Stimulated activated CD8-positive, alpha-beta memory T cell treated with anti-CD3 and anti-CD28 coated beads, Interleukin-15, amount 100 ng/mL, for 1 hour (primary cell): ENCODE data around the gene APBB3.

Experiments
- DNase-seq: peaks from one replicate; pipeline ENCODE4 v3.0.0-alpha.2; 2020; ENCODE audit warnings: low read depth

The APBB3 gene

DNA sequence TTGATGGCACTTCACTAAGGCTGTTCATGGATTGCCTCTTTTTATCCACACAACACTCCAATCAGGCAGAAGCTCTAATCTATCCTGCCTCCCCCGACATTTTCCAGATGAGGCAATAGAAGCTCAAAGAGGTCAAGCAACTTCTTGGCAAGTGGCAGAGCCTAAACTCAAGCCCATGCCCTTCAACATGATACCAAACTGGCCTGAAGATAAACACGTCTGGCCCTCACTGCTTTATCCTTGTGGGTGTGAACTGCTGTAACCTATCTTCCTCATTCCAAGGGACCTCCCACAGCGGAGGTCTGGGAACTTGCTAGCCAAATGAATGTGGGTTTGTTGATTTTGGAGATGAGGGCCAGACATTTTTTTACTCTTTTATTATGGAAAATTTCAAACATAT, 9.8 kb upstream of the APBB3 start:
- no peak for DNase-seq

DNA sequence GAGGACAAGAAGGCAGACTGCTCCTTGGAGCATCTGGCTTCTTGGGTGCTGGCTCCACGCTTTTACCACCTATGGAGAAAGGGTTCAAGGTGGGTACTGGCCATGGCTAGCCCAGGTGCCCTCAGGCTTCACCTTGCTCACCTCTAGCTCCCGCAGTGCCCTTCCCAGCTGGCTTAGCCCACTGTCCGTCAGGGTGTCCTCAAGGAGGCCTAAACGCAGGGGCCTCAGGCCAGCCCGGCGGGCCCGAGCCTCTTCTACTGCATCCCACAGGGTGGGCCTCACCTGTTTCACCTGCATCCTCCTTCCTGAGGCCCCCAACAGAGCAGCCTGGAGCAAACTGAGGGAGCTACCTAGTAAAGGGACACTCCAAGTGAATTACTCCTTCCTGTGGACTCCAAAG, 9.3 kb upstream of the APBB3 start:
- no peak for DNase-seq

DNA sequence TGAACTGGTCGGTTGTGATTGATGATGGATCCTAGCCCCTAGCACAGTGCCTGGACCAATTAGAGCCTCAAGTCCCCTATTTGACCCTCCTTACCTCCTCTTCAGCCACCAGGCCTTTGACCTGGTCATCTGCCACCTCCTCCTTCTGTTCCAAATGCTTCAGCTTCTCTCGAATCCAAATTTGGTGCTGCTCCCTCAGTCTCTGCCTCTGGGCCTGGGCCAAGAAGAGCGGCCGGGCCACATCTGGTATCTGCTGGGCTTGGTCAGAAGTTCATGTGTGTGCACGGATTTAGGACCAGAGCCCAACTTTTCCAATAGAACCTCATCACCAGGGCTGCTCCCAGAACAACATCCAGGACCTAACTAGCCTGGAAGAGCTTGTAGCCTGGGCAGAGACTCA, 6.7 kb upstream of the APBB3 start:
- no peak for DNase-seq

DNA sequence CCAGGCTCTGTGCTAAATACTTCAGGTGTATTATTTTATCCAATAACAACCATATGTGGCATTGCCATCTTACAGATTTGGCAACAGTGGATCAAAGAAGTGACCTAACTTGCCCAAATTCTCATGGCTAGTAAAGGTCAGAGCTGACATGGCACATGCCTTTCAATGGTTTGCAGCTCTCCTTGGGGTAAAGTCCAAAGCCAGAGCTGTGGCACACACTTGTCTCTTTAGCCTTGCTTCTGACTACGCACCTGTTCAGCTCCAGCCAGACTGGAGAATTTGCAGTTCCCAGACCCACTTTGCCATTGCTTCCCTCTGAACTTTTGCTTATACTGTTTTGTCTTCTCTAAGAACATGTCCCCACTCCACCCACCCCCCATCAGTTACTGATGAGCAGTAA, 6.1 kb upstream of the APBB3 start:
- no peak for DNase-seq

DNA sequence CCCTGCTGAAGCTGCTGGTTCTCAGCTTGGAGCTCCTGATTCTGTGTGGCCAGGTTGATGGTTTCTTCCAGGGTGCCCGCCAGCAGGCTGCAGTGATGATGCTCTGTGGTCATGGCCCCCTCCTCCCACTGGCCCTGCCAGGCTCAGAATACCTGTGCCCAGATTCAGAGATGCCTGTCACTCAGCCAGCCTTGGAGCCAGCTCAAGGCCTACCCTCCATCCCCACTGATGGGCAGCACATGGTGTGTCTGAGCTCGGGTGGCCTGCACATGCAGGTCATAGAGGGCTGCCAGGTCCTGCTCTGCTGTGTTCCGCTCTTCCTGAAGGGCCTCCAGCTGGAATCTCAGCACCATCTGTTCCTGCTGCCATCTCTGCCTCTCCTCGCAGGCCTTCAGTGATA, 5.7 kb upstream of the APBB3 start:
- DNase-seq: no peak

DNA sequence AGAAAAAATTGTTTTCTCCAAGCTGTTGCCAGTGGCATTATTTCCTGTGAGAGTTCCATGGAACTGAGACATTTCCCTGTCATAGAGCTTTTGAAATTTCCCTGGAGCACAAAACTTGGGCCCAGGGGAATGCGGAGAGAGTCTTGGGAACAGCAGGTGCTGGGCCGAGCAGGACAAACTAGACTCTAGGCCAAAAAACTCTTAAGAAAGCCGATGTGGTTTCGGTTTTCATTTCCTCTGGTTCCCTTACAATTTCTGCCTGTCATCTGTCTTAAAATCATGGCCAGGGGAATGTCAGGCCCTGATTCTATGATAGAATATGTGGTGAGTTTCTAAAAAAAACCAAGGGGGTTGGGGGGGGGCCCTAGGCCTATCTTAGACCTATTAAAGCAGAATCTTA, 4.8 kb upstream of the APBB3 start:
- DNase-seq: no peak

DNA sequence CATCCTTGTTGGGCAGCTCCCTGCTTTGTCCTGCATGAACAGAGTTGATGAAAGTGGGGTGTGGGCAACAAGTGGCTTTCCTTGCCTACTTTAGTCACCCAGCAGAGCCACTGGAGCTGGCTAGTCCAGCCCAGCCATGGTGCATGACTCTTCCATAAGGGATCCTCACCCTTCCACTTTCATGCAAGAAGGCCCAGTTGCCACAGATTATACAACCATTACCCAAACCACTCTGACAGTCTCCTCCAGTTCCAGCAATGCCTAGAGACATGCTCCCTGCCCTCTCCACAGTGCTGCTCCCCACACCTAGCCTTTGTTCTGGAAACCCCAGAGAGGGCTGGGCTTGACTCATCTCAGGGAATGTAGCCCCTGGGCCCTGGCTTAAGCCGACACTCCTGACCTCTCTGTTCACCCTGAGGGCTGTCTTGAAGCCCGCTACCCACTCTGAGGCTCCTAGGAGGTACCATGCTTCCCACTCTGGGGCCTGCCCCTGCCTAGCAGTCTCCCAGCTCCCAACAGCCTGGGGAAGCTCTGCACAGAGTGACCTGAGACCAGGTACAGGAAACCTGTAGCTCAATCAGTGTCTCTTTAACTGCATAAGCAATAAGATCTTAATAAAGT, 4.2 kb upstream of the APBB3 start:
- DNase-seq: no peak

DNA sequence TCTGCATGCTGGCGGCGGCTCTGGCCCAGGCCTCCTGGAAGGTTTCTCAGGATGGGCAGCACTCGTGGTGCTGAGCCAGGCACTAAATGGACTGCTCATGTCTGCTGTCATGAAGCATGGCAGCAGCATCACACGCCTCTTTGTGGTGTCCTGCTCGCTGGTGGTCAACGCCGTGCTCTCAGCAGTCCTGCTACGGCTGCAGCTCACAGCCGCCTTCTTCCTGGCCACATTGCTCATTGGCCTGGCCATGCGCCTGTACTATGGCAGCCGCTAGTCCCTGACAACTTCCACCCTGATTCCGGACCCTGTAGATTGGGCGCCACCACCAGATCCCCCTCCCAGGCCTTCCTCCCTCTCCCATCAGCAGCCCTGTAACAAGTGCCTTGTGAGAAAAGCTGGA, 3.5 kb upstream of the APBB3 start:
- no peak for DNase-seq

DNA sequence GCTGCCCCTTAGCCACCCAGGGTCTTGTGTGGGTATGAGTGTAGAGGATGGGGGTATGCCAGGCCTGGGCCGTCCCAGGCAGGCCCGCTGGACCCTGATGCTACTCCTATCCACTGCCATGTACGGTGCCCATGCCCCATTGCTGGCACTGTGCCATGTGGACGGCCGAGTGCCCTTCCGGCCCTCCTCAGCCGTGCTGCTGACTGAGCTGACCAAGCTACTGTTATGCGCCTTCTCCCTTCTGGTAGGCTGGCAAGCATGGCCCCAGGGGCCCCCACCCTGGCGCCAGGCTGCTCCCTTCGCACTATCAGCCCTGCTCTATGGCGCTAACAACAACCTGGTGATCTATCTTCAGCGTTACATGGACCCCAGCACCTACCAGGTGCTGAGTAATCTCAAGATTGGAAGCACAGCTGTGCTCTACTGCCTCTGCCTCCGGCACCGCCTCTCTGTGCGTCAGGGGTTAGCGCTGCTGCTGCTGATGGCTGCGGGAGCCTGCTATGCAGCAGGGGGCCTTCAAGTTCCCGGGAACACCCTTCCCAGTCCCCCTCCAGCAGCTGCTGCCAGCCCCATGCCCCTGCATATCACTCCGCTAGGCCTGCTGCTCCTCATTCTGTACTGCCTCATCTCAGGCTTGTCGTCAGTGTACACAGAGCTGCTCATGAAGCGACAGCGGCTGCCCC, 2.9 kb upstream of the APBB3 start:
- no peak for DNase-seq

DNA sequence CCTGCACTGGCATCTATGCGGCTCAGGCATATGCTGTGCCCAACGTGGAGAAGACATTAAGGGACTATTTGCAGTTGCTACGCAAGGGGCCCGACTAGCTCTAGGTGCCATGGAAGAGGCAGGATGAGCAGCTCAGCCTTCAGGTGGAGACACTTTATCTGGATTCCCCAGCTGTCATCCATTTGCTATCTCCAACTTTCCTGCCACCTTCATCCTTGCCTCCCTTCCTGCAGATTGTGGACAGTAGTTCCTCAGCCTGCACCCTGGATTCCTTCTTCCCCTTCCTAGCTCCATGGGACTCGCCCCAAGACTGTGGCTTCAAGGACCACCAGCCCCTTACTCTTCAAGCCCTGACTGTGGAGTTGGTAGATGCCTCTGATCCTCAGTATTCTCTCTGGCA, 2.3 kb upstream of the APBB3 start:
- DNase-seq: no peak

DNA sequence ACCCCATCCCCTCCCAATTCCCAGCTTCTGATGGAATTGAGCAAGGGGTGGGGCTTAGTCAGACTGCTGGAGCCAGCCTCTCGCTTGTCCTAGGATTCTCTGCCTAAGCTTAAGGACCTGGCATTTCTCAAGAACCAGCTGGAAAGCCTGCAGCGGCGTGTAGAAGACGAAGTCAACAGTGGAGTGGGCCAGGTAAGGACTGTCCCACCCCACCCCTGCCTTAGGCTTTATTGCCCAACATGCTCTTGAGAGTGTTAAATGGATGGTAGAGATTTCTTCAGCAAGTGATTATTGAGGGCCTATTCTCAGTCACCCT, 1.3 kb upstream of the APBB3 start:
- DNase-seq: no peak

DNA sequence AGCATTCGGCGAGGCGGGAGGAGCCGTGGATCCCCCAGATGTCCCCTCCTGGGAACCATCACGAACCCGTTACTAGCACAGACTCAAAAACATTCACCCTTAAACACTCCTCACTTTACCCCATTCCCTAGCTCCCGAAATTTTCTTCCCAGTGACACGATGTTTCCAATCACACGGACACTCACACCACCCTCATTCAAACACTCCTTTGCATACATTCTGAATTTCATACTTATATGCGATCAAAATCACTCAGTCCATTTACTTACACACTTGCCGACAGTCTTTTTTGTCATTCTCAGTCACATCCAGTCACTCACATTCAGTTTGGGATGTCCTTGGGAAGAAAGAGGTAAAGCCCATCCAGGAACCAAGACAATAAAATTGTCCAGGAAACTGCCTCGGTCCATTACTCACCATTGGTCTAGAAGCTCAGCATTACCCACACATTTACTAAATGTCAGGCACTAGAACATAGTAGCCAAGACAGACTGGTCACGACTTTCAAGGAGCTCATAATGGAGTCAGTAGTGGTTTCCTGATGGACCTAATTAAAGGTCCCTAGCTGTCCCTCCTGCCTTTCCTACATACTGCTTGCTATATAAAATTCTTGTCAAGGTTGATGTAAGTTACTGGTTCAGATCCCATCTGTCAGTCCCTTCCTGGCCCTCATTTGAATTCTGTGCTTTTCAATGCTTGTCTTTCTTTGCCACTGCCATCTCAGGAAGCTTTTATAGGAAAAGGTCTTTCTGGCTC, 804 bp upstream of the APBB3 start:
- no peak for DNase-seq

DNA sequence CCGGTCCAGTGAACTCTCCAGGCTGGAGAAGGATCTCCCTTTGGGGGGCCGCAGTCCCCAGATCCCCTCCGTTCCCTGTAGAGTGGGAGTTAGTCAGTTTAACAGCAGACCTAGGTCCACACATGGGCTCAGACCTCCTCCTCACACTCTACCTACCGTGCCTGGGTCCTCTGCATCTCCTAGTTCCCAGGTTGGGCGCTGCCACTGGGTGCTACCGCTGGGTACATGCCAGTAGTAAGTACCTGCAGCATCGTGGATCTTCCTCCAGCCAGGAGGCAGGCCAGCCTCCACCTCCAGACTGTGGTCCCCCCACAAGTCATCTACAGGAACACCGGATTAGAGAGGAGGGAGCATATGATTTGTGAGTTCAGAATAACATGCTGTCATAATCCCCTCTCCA, 802 bp downstream of the APBB3 start:
- no peak for DNase-seq

DNA sequence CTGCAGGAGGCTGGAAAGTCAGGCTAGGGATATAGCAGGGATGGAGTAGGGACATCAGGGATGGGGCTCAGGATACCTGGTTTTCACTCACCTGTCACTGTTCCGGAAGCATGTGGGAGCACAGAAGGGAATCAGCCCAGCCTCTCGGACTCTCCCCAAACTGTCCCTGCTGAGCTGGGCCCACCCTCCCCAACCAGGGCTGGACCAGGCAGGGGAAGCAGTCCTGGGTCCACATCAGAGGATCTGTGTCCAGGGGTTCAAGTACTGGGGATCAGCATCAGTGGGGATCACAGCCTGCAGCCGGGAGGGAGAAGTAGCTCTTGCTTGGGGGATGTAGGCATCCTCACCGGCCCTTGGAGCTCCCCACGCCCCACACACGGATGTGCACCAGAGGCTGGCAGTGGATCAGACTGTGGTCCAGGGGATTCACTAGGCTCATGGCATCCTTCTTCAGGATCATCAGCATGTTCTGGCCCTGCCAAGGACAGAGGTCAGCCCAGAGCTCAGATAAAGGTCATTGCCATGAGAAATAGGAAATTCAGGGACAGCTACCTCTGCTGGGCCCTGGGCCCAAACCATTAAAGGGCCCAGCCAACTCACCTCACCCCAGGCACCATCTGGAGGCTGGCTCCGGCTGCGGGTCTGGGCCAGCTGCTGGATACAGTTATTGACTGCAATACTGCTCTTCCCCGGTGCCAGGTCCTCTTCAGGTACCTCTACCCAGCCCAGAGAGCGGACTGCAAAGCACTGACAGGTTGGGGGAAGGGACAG, 2.5 kb downstream of the APBB3 start:
- no peak for DNase-seq

DNA sequence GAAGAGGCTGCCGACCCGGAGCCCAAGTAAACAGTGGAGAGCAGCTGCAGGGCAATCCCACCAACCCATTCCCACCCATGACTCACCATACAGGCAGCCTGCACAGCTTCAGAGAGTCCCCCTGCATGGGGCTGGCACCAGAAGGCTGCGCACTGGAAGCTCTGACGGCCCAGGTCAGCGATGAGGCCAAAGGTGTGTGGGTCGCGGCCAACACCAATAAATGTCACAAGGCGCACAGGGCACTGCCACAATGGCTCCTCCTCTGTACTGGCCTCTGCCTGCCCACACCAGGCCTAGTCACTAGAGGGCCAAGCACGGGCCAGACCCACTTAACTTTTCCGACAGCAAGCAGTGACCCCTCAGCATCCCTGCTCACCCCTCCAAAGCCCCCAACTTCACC, 4.2 kb downstream of the APBB3 start:
- DNase-seq: no peak

DNA sequence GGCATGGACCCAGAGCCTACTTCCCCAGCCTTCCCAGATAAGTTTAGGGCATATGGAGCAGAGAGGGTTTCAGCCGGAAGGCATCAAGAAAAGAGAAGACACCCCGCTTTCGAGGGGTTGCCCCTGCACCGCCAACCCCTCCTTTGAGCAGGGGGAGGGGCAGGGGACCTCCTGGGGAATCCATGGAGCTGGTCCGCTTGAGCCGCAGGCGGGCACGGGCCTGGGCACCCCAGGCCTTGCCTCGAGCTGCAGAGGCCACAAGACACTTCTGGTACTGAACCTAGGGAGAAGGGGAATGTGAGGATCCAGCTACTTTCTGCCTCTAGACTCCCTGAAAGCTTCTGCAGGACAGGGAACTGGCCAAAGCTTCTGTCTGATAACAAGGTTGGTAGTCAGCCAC, 5.9 kb downstream of the APBB3 start:
- DNase-seq: no peak

DNA sequence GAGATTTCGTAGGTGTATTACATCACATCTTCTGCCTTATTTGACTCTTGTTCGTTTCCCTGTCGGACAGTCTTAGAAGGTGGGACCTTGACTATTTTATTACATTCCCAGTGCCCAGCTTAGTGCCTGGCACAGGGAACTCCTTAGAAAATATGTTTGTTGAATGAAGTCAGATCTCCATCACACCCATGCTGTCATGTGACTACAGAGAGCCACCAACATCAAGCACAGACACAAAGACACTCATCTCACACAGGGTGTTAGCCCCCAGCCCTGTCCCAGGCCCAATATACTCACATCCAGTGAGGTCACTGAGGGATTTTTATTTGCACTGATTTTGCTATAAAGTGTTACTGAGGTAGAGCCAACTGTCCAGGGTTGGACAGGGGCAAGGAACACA, 6.4 kb downstream of the APBB3 start:
- DNase-seq: no peak

DNA sequence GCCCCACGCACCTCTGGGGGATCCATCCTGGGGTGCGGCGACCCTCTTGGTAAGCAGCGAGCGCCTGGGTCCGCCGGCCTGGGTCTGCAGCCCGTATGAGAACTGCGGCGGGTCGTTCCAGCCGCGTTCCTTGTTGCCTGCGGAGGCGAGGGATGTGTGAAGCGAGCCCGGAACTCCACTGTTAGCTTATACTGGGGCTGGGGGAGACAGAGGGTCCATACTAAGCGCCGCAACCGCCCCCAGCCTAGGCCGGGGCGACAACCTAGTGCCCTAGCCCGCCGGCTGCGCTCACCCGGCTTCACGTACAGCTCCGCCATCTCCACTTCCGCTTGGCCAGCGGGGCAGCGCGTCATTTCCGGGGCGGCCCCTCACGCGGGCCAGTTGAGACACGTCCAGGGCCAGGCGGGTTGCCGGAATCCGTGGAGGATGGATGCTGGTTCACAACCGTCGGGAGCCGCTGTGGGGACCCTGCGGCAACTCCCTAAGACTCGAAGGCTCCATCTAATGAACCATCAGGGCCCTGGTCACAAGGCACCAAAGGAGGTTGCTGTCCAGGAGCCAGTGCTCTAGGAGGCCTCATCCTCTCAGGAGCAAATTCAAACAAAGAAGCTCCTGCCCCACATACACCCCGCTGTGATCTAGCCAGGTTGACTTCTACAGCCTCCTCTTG, 7.1 kb downstream of the APBB3 start, which contains the start of gene SRA1:
Gene SRA1, minus strand, starts transcription at position 338 of the 670 bp plus-strand sequence. Its CDS starts 21 bp downstream, at position 317.
- DNase-seq: peak; percentile 61

DNA sequence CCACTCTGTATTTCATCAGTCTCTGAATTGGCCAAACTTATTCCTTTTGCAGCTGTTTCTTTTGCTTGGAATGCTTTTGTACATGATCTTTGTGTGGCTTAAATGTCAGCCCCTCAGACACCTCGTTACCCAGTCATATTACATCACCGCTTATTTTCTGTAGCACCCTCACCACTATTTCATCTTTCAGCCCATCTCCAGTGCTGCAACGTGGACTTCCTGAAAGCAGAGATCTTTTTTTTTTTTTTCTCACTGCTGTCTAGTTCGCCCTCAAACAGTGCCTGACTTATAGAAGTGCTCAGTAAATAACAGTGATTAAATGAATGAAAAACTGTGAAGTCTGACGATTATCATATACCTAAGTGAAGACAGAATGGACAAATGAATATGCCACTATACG, 8.0 kb downstream of the APBB3 start:
- DNase-seq: no peak

DNA sequence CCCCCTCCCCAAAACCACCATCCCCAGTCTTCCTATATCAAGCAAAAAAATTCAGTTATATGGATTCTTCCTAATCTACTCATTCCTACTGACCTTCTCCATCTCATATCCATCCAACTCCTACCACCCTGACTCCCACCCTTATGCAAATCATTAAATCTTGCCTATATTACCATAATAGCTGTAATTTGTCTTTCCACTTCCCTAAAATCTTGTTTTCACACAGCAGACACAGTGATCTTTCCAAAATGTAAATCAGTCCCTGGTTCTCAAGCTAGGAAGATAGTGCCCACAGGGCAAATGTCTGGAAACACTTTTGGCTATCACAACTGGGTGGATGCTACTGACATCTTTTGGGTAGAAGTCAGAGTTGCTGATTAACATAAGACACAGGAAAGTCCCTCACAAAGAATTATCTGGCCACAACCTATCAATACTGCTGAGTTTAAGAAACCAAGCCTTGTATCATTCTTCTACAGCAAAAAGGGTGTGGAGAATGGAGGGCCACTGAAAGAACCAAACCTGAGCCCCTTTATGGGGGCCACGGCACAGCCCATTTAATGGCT, 8.6 kb downstream of the APBB3 start:
- DNase-seq: no peak

DNA sequence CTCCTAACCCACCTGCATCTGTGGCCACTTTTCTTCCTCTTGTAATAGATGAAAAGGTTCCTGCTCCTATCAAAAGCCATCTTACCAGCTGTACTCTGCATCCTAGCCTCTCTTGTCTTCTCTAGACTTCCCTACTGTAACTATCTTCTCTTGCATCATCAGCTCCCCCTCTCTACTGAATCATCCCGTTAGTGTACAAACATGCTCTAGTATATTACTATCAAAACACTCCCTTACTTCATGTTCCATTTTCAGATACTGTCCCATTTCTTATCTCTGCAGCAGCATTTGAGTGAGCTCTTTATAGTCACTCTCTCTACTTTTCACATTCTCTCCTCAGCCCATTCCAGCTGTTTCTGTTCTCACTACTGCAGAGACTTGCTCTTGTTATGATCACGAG, 9.9 kb downstream of the APBB3 start:
- DNase-seq: no peak

DNA sequence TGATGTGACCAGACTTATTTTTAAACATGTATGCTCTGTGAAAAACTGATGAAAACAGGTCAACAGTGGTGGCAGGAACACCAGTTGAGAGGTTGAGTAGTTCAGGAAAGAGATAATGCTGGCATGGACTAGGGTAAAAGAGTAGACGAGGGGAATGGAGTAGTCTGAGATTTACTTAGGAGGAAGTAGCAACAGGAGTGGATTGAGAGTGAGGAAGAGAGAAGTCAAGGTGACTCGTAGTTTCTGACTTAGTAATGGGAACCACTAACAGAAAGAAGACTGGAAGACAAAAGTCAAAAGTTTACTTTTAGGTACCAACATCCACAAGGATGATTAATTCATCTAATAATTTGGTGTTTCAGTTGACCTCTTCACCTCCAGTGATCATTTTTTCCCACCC, 10.7 kb downstream of the APBB3 start:
- no peak for DNase-seq
